AG10803 (cell line): ENCODE data around the gene FOXJ3.

ENCODE experiments used
- DNase-seq: peaks from one replicate; pipeline ENCODE4 v3.0.0; 2010; ENCODE audit warnings: low read depth
- H3K4me3 ChIP-seq: 2 replicates; pipeline ENCODE4 v1.5.1; 2011; ENCODE audit warnings: mild to moderate bottlenecking, low read length, control low read depth
- TF ChIP-seq, protein P1 (sequence below): conservative IDR thresholded peaks from 2 replicates; pipeline ENCODE4 v1.5.1; 2011; ENCODE audit warnings: mild to moderate bottlenecking, low read length, control low read depth, inconsistent platforms

FOXJ3 gene

DNA sequence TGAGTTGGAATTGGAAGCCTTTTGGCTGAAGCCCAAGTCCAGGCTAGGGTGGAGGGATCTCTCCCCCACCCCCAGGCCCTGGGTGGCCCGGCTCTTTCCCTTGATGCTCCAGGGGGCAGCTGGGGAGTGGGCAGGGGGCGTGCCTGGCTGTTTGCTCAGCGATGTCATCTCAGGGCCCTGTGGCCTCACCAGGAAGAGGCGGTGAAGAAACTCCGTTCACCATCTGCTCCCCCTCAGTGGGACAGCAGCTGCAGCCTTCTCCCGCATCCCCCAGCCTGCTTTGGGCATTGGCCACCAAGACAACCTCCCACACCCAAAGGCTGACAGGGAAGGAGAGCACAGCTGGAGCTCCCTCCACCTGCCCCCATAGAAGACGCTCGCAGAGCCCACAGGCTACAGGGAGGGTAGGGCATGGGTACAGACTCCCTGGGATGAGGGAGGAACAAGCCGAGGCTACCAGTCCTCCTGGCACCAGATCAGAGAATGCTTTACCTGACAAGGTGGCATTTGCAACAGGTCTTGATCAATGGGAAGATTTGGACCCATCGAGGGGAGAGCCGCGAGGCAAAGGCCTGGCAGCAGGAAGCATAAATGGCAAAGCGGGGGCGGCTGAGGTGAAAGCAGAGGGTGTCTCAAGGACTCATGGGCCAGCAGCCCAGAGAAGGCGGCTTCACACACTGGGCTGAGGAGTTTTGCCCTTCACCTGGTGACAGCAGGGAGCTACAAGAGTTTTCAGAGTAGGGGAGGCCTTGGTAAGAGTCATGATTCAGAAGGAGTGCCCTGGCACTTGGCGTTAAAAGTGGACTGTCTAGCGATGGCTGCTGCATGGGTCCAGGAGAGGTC lies 164.0 kb downstream of the FOXJ3 start:
- TF ChIP-seq, protein P1, sequence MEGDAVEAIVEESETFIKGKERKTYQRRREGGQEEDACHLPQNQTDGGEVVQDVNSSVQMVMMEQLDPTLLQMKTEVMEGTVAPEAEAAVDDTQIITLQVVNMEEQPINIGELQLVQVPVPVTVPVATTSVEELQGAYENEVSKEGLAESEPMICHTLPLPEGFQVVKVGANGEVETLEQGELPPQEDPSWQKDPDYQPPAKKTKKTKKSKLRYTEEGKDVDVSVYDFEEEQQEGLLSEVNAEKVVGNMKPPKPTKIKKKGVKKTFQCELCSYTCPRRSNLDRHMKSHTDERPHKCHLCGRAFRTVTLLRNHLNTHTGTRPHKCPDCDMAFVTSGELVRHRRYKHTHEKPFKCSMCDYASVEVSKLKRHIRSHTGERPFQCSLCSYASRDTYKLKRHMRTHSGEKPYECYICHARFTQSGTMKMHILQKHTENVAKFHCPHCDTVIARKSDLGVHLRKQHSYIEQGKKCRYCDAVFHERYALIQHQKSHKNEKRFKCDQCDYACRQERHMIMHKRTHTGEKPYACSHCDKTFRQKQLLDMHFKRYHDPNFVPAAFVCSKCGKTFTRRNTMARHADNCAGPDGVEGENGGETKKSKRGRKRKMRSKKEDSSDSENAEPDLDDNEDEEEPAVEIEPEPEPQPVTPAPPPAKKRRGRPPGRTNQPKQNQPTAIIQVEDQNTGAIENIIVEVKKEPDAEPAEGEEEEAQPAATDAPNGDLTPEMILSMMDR = no peak
- no peak overlapping the region for H3K4me3 ChIP-seq
- DNase-seq = no peak

DNA sequence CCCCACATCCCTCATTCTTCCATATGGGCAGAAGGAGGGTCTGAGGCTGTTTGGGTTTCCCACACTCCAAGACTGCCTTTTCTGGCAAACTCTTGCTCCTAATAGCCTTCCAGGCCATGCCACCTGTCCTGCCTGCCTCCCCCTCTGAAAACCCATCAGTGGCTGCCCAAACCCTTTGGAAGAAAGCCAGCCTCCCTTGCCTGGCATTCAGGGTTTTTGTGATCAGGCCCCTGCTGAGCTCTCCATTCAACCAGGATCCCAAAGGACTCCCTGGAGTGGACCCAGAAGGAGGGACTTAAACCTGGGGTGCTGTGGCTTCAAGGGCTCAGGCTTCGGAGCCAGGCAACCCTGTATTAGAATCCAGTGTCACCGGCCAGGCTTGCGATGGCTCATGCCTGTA lies 166.3 kb downstream of the FOXJ3 start:
- DNase-seq = no peak
- no peak overlapping the region for H3K4me3 ChIP-seq
- TF ChIP-seq, protein P1 = no peak

DNA sequence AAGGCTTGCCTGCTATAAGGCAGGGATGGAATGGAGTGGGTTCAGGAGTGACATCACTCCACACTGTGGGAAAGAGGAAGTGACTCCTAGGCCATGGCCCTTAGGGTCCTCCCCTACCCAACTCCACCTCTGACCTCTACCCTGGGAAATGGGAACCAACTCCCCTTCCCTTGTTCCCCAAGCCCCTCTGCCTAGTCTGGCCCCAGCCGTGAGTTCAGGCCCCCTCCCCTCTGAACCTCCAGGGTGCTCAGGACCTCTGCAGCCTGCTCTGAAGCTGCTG lies 166.7 kb downstream of the FOXJ3 start:
- no peak for DNase-seq
- H3K4me3 ChIP-seq = no peak overlapping the region
- TF ChIP-seq, protein P1 = no peak

DNA sequence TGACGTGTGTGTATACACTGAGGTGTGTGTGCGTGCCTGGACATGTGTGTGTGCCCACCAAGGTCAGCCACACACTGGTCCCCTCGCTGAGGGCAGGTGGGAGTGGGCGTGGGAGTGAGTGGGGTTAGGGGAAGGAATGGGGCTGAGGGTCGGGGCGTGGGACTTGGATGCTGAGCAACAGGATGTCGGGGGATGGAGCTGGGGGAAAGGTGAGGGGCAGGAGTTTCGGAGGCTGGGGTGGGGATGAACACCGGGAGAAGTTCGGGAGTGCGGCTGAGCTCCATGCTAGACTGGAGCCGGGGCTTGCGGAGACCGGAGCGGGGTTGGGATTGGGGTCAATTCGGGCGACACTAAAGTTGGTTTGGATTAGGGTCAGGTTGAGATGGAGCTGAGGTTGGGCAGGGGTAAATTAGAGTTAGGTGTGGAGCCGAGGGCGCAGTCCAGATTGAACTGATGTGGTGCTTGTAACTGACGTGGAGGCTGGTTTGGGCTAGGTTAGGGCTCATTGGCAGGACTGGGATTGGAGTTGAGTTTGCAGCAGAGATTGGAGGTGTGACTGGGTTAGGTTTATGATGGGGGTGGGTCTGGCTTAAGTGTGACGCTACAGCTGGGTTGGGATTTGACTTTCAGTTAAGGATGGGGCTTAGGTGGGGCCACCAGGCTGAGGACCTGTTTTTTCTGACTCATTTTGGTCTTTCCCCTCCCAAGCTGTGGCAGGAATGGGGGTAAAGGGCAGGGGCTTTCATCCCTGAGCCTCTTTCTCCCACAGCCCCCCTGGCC lies 167.2 kb downstream of the FOXJ3 start:
- no peak overlapping the region for H3K4me3 ChIP-seq
- TF ChIP-seq, protein P1 = no peak

DNA sequence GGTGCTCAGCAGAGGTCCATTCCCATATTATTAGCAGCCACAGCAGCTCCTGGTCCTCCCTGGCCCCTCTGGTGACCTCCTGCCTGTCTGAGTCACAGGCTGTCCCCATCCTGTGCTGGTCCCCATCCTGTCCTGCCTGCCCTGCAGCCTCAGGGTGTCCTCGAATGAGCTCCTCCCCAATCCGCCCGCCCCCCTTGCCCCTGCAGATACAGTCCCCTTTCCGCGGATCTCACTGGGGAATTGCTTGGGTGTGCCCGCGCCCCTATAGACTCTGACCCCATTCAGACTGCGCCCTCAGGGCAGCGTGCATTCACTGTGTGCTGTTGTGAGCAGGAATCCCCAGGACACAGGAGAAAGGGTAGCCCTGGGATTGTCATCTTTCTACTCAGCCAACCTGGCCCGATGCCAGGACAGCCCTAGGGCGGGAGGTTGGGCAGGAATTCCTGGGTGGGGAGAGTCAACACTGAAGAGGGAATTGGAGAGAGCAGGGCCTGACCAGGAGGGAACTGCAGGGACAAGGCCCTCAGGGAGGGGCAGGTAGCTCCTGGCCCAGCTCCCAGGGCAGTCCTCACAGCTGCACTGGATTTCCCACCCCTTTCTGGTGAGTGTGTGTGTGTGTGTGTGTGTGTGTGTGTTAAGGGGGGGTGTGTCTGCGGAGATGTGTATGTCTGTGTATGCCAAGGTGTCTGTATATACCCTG lies 169.4 kb downstream of the FOXJ3 start:
- TF ChIP-seq, protein P1 = no peak
- H3K4me3 ChIP-seq = no peak overlapping the region
- DNase-seq = no peak

More for the DNA sequence above, 167.2 kb downstream of the FOXJ3 start:
- DNase-seq = no peak

DNA sequence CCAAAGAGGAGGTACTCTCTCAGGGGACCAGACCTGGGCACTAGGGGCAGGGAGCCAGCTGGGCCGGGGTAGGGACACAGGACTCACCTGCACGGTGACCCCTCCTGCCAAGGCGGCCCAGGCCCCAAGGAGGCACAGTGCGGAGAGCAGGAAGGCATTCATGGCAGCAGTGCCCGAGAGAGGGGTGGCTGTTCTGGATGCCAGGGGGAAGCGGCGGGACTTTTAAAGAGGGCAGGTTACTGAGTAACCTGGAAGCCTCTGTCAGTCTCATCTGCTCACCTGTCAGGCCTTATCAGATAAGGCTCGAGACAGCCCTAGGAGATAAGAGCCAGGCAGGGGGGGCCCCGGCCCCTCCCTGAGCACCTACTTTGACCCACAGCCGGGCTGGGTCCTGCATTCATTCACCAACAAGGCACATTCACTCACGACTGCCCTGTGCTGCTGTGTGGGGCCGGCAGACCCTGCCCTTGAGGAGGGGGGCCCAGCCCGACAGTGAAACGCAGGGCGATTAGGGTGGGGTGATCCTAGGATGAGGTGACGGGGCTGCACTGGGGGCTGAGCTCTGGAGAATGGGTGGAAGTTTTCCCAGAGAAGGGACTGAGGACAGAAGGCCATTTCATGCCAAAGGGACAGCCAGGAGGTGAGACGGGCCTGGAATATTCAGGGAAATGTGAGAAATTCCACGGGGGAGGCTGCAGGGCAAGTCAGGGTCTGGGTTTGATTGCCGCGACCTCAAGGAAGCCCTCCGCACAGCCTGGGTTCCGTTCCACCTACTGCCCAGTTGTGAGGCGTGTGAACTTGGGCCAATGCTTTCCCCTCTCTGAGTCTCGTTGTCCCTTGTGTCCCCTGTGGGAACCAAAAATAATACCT lies 170.2 kb downstream of the FOXJ3 start, which contains the start of gene GUCA2A:
Gene GUCA2A, minus strand, starts transcription at position 195 of the 870 bp plus-strand sequence. Its CDS starts 33 bp downstream, at position 162.
- no peak for DNase-seq
- H3K4me3 ChIP-seq = no peak within 1 kb of the TSS
- TF ChIP-seq, protein P1 = no peak
